PC-9 (cell line): ENCODE data around the gene MAN1A1. TPM values are rescaled to one million over a fixed set of nuclear protein-coding genes. Genes with fewer than 3 reads are reported as not detected.

Experiments used
- BruUV-seq: library from RNA; stranded (reverse); fragments of 400-500 nt; replicated peaks from 2 replicates; lab custom pipeline; 2021; lab: Mats Ljungman, UMichigan
- CTCF ChIA-PET: fragments of 300-600 bp; sonication (Branson Sonifier 250); formaldehyde crosslinking; loops from one replicate; lab custom pipeline; 2022; ENCODE audit warnings: antibody characterized with exemption; lab: Charles Lee
- POLR2A ChIA-PET: fragments of 300-600 bp; sonication (Branson Sonifier 250); formaldehyde crosslinking; loops from one replicate; lab custom pipeline; 2022; ENCODE audit warnings: antibody characterized with exemption; ENCODE audit not compliant: unreplicated experiment; lab: Charles Lee
- DNase-seq, 2 experiments: peaks; one replicate each; pipeline versions ENCODE4 v3.0.0 to v3.0.0-alpha.2; 2015 to 2022; ENCODE audit warnings: mixed read lengths in 1 of 2
- H2AFZ ChIP-seq: fragments of 200-600 bp; sonication (generic); 2 replicates; pipeline ENCODE4 v1.8.1; 2017; ENCODE audit warnings: antibody characterized with exemption
- H3F3A ChIP-seq: fragments of 200-600 bp; sonication (generic); 2 replicates; pipeline ENCODE4 v1.8.1; 2017; ENCODE audit warnings: antibody characterized with exemption, mild to moderate bottlenecking, low read depth; ENCODE audit not compliant: insufficient read depth
- H3K27ac ChIP-seq: fragments of 200-600 bp; sonication (generic); 2 replicates; pipeline ENCODE4 v1.6.1; 2016; ENCODE audit warnings: mixed run types
- H3K27me3 ChIP-seq: fragments of 200-600 bp; sonication (generic); 2 replicates; pipeline ENCODE4 v1.6.1; 2016; ENCODE audit warnings: low read depth, mixed run types; ENCODE audit not compliant: insufficient read depth
- H3K36me3 ChIP-seq: fragments of 200-600 bp; sonication (generic); 2 replicates; pipeline ENCODE4 v1.6.1; 2016; ENCODE audit warnings: low read depth, mixed run types
- H3K4me1 ChIP-seq: fragments of 200-600 bp; sonication (generic); replicated peaks from 2 replicates; pipeline ENCODE4 v1.6.1; 2016; ENCODE audit warnings: mixed run types; ENCODE audit not compliant: insufficient read depth
- H3K4me2 ChIP-seq: fragments of 200-600 bp; sonication (generic); 2 replicates; pipeline ENCODE4 v1.6.1; 2017; ENCODE audit warnings: mixed run types
- H3K4me3 ChIP-seq: fragments of 200-600 bp; sonication (generic); 2 replicates; pipeline ENCODE4 v1.6.1; 2016; ENCODE audit warnings: mixed run types
- H3K79me2 ChIP-seq: fragments of 200-600 bp; sonication (generic); 2 replicates; pipeline ENCODE4 v1.6.1; 2017; ENCODE audit warnings: low read depth, mixed run types
- H3K9me2 ChIP-seq: fragments of 200-600 bp; sonication (generic); 2 replicates; pipeline ENCODE4 v1.8.1; 2017; ENCODE audit warnings: mild to moderate bottlenecking; ENCODE audit not compliant: insufficient read depth
- H3K9me3 ChIP-seq: fragments of 200-600 bp; sonication (generic); 2 replicates; pipeline ENCODE4 v1.8.1; 2016; ENCODE audit warnings: low read depth; ENCODE audit not compliant: insufficient read depth
- H4K20me1 ChIP-seq: fragments of 200-600 bp; sonication (generic); 2 replicates; pipeline ENCODE4 v1.8.1; 2017; ENCODE audit not compliant: insufficient read depth
- EZH2 ChIP-seq: fragments of 200-600 bp; sonication (generic); IDR thresholded peaks from 2 replicates; pipeline ENCODE4 v1.8.0; 2017; ENCODE audit warnings: antibody characterized with exemption, low read depth
- intact Hi-C: fragments of 100-400 bp; cut with micrococcal nuclease; formaldehyde crosslinking; loops from one replicate; pipeline ENCODE4 v1.10.0; 2022; ENCODE audit not compliant: unreplicated experiment
- total RNA-seq: library from RNA; stranded (reverse); gene quantifications from 2 replicates; pipeline ENCODE4 v1.2.3, GENCODE V29; 2021
- TF ChIP-seq, protein P1 (sequence below): fragments of 200-600 bp; sonication (generic); conservative IDR thresholded peaks from 2 replicates; pipeline ENCODE4 v1.6.1; 2017; ENCODE audit warnings: mixed run types, antibody characterized with exemption, mild to moderate bottlenecking, moderate library complexity

MAN1A1 gene
- total RNA-seq, 1 experiment from 2014 or later: 13.4 TPM

GRCh38 chr6:119261944-119262284 is 87.6 kb downstream of the MAN1A1 start:
- Histone ChIP-seq H3K4me1 (peaks cover 36% of the 10 kb centered on the region), H3K27me3 (no peaks in the 10 kb centered on the region), H3K9me3 (no peaks in the 10 kb centered on the region), H3K4me2 (no peak overlapping the region), H3K4me3 (no peak overlapping the region), H3K9me2 (no peaks in the 10 kb centered on the region), H3F3A (peaks cover 24% of the 10 kb centered on the region), H3K36me3 (no peaks in the 10 kb centered on the region), H2AFZ (no peak overlapping the region), H4K20me1 (peaks cover 3% of the 10 kb centered on the region; the same call in 1 of the 2 replicates), H3K79me2 (no peaks in the 10 kb centered on the region), H3K27ac (peak overlapping the region; percentile 24)
- intact Hi-C loops: loop anchor here (10.0 kb wide), 1 partner anchor 127 kb away; no protein-coding TSS in a partner anchor
- CTCF ChIA-PET: no interaction called here
- DNase-seq: no peak
- no TSS peak for BruUV-seq
- TF ChIP-seq, protein P1, sequence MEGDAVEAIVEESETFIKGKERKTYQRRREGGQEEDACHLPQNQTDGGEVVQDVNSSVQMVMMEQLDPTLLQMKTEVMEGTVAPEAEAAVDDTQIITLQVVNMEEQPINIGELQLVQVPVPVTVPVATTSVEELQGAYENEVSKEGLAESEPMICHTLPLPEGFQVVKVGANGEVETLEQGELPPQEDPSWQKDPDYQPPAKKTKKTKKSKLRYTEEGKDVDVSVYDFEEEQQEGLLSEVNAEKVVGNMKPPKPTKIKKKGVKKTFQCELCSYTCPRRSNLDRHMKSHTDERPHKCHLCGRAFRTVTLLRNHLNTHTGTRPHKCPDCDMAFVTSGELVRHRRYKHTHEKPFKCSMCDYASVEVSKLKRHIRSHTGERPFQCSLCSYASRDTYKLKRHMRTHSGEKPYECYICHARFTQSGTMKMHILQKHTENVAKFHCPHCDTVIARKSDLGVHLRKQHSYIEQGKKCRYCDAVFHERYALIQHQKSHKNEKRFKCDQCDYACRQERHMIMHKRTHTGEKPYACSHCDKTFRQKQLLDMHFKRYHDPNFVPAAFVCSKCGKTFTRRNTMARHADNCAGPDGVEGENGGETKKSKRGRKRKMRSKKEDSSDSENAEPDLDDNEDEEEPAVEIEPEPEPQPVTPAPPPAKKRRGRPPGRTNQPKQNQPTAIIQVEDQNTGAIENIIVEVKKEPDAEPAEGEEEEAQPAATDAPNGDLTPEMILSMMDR: no peak
- TF ChIP-seq EZH2: no peak
- POLR2A ChIA-PET: no interaction called here

DNA sequence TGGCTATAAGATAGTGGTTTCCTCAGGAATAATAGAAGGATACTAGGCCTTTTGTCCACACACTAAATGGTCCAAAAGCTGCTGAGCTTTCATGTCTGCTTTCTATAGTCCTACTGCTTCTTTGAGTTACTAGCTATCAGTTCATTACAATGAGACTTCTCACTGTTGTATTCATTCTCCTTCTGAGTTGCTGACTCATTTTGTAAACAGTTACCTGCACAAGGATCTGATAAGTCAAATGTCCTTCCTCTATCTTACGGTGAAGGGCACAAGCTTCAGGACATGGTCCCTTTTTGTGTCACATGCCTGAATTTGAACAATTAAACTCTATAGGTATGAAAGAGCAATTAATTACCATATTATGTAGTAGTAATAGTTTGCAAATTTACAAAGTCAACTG is 90.5 kb downstream of the MAN1A1 start:
- peak in 1 of 2 experiments; percentile 79 for DNase-seq
- peaks cover 24% of the 10 kb centered on the region for H3F3A ChIP-seq
- H3K4me1 ChIP-seq: peaks cover 36% of the 10 kb centered on the region
- H3K4me2 ChIP-seq: peak overlapping the region; percentile 0; the same call in 1 of the 2 replicates
- no peaks in the 10 kb centered on the region for H3K79me2 ChIP-seq
- BruUV-seq: no TSS peak
- intact Hi-C loops: no loop called here
- peaks cover 3% of the 10 kb centered on the region; the same call in 1 of the 2 replicates for H4K20me1 ChIP-seq
- no peak for TF ChIP-seq EZH2
- TF ChIP-seq, protein P1: no peak
- H3K27ac ChIP-seq: no peak overlapping the region
- CTCF ChIA-PET: no interaction called here
- no peaks in the 10 kb centered on the region for H3K9me2 ChIP-seq
- H3K9me3 ChIP-seq: no peaks in the 10 kb centered on the region
- no peaks in the 10 kb centered on the region for H3K27me3 ChIP-seq
- H3K4me3 ChIP-seq: no peak overlapping the region
- POLR2A ChIA-PET: interaction anchor here (0.6 to 0.7 kb wide), 2 partner anchors 89 to 1928 kb away, joined by 3 read pairs; no protein-coding TSS in a partner anchor
- H3K36me3 ChIP-seq: no peaks in the 10 kb centered on the region
- no peak overlapping the region for H2AFZ ChIP-seq

- no peaks in the 10 kb centered on the region for H3K9me3 ChIP-seq
- peaks cover 3% of the 10 kb centered on the region; the same call in 1 of the 2 replicates for H4K20me1 ChIP-seq
- no TSS peak for BruUV-seq
- H3F3A ChIP-seq: peaks cover 24% of the 10 kb centered on the region
- intact Hi-C loops: no loop called here
- CTCF ChIA-PET: no interaction called here
- no peaks in the 10 kb centered on the region for H3K9me2 ChIP-seq
- H2AFZ ChIP-seq: no peak overlapping the region
- H3K4me1 ChIP-seq: peaks cover 36% of the 10 kb centered on the region
- H3K4me2 ChIP-seq: no peak overlapping the region
- no peaks in the 10 kb centered on the region for H3K27me3 ChIP-seq
- H3K36me3 ChIP-seq: no peaks in the 10 kb centered on the region
- H3K79me2 ChIP-seq: no peaks in the 10 kb centered on the region
- no peak overlapping the region for H3K4me3 ChIP-seq
- no peak overlapping the region for H3K27ac ChIP-seq
- POLR2A ChIA-PET: no interaction called here
- DNase-seq: no peak
- TF ChIP-seq EZH2: no peak
- TF ChIP-seq, protein P1: no peak
Measured at GRCh38 chr6:119257726-119258125, 91.8 kb downstream of the MAN1A1 start.
